MCF 10A (cell line): ENCODE results near the gene FILIP1L. TPM values are rescaled to one million over a fixed set of nuclear protein-coding genes. Genes with fewer than 3 reads are reported as not detected.

Experiments
- BruUV-seq: library from RNA; stranded (reverse); fragments of 400-500 nt; replicated peaks from 2 replicates; lab custom pipeline; 2021; lab: Mats Ljungman, UMichigan
- CTCF ChIA-PET: fragments of 300-600 bp; sonication (Branson Sonifier 250); formaldehyde crosslinking; extraction: SDS; loops from one replicate; lab custom pipeline; 2021; ENCODE audit warnings: antibody characterized with exemption, inconsistent platforms; lab: Yijun Ruan, JAX
- POLR2A ChIA-PET: fragments of 300-600, 350-650 bp; sonication (Branson Sonifier 250); formaldehyde crosslinking; extraction: SDS; loops from one replicate; lab custom pipeline; 2020; ENCODE audit warnings: antibody characterized with exemption, inconsistent platforms; lab: Yijun Ruan, JAX
- DNase-seq: peaks from one replicate; pipeline ENCODE4 v3.0.0-alpha.2; 2018; ENCODE audit not compliant: unreplicated experiment
- H3K27ac Mint-ChIP-seq: one replicate; pipeline ENCODE4 v1.8.0; 2022; ENCODE audit warnings: mild to moderate bottlenecking, low read depth, mixed read lengths; ENCODE audit not compliant: unreplicated experiment
- H3K27me3 Mint-ChIP-seq: one replicate; pipeline ENCODE4 v1.8.0; 2022; ENCODE audit warnings: mixed read lengths; ENCODE audit not compliant: insufficient read depth, unreplicated experiment
- H3K36me3 Mint-ChIP-seq: one replicate; pipeline ENCODE4 v1.8.0; 2022; ENCODE audit warnings: mild to moderate bottlenecking, moderate library complexity, mixed read lengths; ENCODE audit not compliant: insufficient read depth, unreplicated experiment
- H3K4me1 Mint-ChIP-seq: one replicate; pipeline ENCODE4 v1.8.0; 2022; ENCODE audit warnings: mixed read lengths; ENCODE audit not compliant: insufficient read depth, unreplicated experiment
- H3K4me3 Mint-ChIP-seq: one replicate; pipeline ENCODE4 v1.8.0; 2022; ENCODE audit warnings: mild to moderate bottlenecking, moderate library complexity, mixed read lengths; ENCODE audit not compliant: unreplicated experiment
- H3K9me3 Mint-ChIP-seq: one replicate; pipeline ENCODE4 v1.8.0; 2022; ENCODE audit warnings: mixed read lengths; ENCODE audit not compliant: unreplicated experiment
- CTCF ChIP-seq: fragments of 200-600 bp; IDR thresholded peaks from one replicate; pipeline ENCODE4 v1.8.0; 2022; ENCODE audit warnings: antibody characterized with exemption, mild to moderate bottlenecking; ENCODE audit not compliant: unreplicated experiment
- intact Hi-C: fragments of 100-400 bp; cut with micrococcal nuclease; formaldehyde crosslinking; loops from 2 replicates; pipeline ENCODE4 v1.14.1; 2022
- total RNA-seq: library from RNA; stranded (reverse); gene quantifications from 2 replicates; pipeline ENCODE4 v1.2.3, GENCODE V29; 2022

FILIP1L gene
- total RNA-seq, 1 experiment from 2014 or later: 2.4 TPM

DNA sequence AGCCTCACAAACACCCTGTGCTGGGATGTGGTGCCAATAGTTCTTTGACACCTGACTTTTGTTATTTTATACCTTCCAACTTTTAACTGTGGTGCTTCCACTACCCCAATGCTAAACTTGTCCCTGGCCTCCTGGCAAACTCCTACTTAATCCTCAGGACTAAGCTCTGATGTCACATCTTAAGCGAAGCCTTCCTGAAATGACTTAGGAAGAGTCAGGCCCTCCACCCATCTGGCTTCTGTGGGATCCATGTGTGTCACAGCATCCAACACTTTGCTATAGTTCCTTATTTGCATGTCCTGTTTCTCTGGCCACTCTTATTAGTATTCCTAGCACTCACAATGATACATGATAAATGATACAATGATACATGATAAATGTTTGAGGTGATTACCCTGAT lies 133.2 kb downstream of the FILIP1L start:
- ChIA-PET POLR2A (no interaction called here), CTCF (no interaction called here)
- intact Hi-C loops: no loop called here
- no peak for TF ChIP-seq CTCF
- Mint-ChIP-seq H3K4me1 (no peaks in the 10 kb centered on the region), H3K36me3 (peaks cover 11% of the 10 kb centered on the region), H3K9me3 (no peaks in the 10 kb centered on the region), H3K27me3 (no peaks in the 10 kb centered on the region), H3K4me3 (no peak overlapping the region), H3K27ac (no peak overlapping the region)
- no TSS peak for BruUV-seq
- DNase-seq: no peak

GRCh38 chr3:99980606-99981005 lies 133.7 kb downstream of the FILIP1L start:
- DNase-seq: no peak
- ChIA-PET POLR2A (no interaction called here), CTCF (no interaction called here)
- H3K4me3 Mint-ChIP-seq: no peak overlapping the region
- intact Hi-C loops: no loop called here
- H3K36me3 Mint-ChIP-seq: peaks cover 11% of the 10 kb centered on the region
- BruUV-seq: no TSS peak
- no peak for TF ChIP-seq CTCF
- no peaks in the 10 kb centered on the region for H3K27me3 Mint-ChIP-seq
- no peaks in the 10 kb centered on the region for H3K4me1 Mint-ChIP-seq
- no peaks in the 10 kb centered on the region for H3K9me3 Mint-ChIP-seq
- H3K27ac Mint-ChIP-seq: no peak overlapping the region

DNA sequence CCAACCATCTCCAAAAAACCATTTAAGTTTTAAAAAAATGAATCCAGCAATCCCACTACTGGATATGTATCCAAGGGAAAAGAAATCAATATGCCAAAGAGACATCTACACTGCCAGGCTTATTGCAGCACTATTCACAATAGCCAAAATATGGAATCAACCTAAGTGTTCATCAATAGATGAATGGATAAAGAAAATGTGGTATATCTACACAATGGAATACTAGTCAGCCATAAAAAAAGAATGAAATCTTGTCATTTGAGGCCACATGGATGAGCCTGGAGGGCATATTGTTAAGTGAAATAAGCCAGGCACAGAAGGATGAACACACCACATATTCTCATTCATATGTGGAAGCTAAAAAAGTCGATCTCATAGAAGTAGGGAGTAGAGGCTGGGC lies 136.1 kb downstream of the FILIP1L start:
- no peaks in the 10 kb centered on the region for H3K9me3 Mint-ChIP-seq
- ChIA-PET POLR2A (interaction anchor here (1.5 to 1.6 kb wide), 2 partner anchors 10 to 11 kb away, joined by 3 to 5 read pairs; no protein-coding TSS in a partner anchor), CTCF (no interaction called here)
- intact Hi-C loops: no loop called here
- no TSS peak for BruUV-seq
- no peak overlapping the region for H3K4me3 Mint-ChIP-seq
- no peak for TF ChIP-seq CTCF
- H3K27me3 Mint-ChIP-seq: no peaks in the 10 kb centered on the region
- no peak for DNase-seq
- peaks cover under 1% of the 10 kb centered on the region for H3K36me3 Mint-ChIP-seq
- no peak overlapping the region for H3K27ac Mint-ChIP-seq
- no peaks in the 10 kb centered on the region for H3K4me1 Mint-ChIP-seq

- Mint-ChIP-seq H3K4me1 (peaks cover 4% of the 10 kb centered on the region), H3K9me3 (no peaks in the 10 kb centered on the region), H3K36me3 (no peaks in the 10 kb centered on the region), H3K4me3 (no peak overlapping the region), H3K27me3 (no peaks in the 10 kb centered on the region), H3K27ac (no peak overlapping the region)
- no peak for DNase-seq
- BruUV-seq: no TSS peak
- TF ChIP-seq CTCF: no peak
- intact Hi-C loops: no loop called here
- ChIA-PET POLR2A (interaction anchor here (0.5 to 1.6 kb wide), 2 partner anchors 12 to 424 kb away, joined by 3 read pairs; no protein-coding TSS in a partner anchor), CTCF (interaction anchor here (0.8 kb wide), 1 partner anchor 133 kb away, joined by 3 read pairs; no protein-coding TSS in a partner anchor)
Observed at GRCh38 chr3:99976584-99976983, 137.7 kb downstream of the FILIP1L start.
